A204.1 (cell line): ENCODE results near the gene FNDC8.
"Not testable (repeated sequence)": the region's sequence is repeated elsewhere in the genome, so short reads cannot be mapped to it uniquely, and the experiment has no call there.

Source experiments
- FAIRE-seq: peaks from 2 replicates; lab custom pipeline; 2012; peaks lifted over from hg19 to GRCh38; lab: Jason Lieb, UNC

FNDC8 gene

GRCh38 chr17:35171834-35172233, 50.4 kb downstream of the FNDC8 start:
- FAIRE-seq = no peak

- not testable (repeated sequence) for FAIRE-seq
These were observed 50.9 kb downstream of the FNDC8 start for GRCh38 chr17:35172321-35172720.

GRCh38 chr17:35174835-35175334, 53.5 kb downstream of the FNDC8 start:
- FAIRE-seq = no peak

DNA sequence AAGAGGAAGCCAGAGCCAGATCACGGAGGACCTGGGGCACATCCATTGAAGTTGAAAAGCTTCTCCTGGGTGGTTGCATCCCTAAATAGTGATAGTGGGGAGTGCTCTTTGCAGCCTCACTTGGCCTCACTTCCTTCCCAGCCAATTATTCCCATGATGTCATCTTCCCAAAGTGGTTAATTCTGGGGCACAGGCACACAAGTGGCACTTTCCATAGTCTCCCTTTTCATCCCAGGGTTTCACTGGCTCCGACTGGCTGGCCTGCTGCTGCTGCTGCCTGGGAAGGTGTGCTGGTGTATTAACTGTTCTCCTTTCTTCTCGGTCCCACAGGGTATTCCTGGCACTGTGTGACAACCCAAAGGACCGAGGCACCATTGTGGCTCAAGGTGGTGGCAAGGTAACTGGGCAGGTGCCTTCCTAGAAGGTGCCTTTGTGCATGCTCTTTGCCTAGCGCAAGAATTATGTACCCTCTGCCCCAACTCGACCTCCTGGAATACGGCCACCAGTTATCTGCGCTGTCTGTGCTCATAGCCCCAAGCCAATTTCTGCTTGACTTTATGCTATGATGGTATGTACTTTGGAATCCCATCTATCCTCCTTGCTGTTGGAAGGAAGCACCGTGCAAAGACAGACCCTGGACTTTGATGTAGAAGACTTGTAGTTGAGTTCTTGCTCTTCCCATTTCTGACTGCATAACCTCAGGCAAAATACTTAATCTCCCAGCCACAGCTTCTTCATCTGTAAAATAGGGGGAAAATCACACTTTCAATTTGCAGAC, 54.4 kb downstream of the FNDC8 start:
- no peak for FAIRE-seq

DNA sequence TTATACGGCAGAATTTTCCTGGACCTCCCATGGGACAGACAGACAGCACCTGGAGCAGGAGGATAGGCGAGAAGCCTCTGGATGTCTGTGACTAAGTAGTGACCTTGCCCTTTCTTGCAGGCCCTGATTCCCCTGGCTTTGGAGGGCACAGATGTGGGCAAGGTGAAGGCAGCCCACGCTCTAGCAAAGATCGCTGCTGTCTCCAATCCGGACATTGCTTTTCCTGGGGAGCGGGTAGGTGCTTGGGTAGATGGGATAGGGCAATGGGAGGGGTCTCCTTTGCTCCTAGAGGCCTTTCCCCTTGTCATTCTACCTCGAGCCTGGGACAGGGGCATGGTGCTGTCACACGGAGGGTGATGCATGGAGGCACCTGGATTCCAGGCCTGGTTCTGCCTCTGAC, 55.5 kb downstream of the FNDC8 start:
- no peak for FAIRE-seq

- not testable (repeated sequence) for FAIRE-seq
These were observed 58.0 kb downstream of the FNDC8 start for GRCh38 chr17:35179379-35179778.
